ENCODE data around the gene C1orf116.

Gene C1orf116

DNA sequence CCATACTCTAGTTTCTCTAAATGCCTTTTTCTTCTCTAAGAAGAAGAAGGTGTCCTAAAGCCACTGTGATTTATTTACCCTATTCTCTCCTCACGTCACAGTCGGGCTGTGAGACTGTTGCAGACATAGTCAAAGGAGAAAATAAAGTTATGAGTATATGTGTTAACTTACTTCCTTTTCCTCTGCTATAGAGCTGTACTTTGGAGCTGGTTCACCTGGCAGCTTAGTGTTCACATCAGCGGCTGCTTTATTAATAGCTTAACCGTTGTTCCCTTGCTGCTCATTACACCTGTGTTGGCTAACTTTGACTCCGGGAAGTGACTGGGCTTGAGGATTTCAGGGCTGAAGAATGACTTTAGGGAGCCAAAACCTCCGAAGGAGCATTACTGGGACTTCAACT is 24.1 kb upstream of the C1orf116 start:
- TF ChIP-seq SIN3A (IDR thresholded peaks at IDR 0.05; ENCODE audit: borderline replicate concordance, insufficient read depth, low read length), result no peak
- no peak for TF ChIP-seq FOXP2 (optimal IDR thresholded peaks at IDR 0.05; ENCODE audit: borderline replicate concordance, extremely low read depth, extremely low read length, insufficient read depth)
- no peak for TF ChIP-seq POLR2AphosphoS5 (IDR thresholded peaks at IDR 0.05; ENCODE audit: low read depth, low read length)
- TF ChIP-seq, protein P1, sequence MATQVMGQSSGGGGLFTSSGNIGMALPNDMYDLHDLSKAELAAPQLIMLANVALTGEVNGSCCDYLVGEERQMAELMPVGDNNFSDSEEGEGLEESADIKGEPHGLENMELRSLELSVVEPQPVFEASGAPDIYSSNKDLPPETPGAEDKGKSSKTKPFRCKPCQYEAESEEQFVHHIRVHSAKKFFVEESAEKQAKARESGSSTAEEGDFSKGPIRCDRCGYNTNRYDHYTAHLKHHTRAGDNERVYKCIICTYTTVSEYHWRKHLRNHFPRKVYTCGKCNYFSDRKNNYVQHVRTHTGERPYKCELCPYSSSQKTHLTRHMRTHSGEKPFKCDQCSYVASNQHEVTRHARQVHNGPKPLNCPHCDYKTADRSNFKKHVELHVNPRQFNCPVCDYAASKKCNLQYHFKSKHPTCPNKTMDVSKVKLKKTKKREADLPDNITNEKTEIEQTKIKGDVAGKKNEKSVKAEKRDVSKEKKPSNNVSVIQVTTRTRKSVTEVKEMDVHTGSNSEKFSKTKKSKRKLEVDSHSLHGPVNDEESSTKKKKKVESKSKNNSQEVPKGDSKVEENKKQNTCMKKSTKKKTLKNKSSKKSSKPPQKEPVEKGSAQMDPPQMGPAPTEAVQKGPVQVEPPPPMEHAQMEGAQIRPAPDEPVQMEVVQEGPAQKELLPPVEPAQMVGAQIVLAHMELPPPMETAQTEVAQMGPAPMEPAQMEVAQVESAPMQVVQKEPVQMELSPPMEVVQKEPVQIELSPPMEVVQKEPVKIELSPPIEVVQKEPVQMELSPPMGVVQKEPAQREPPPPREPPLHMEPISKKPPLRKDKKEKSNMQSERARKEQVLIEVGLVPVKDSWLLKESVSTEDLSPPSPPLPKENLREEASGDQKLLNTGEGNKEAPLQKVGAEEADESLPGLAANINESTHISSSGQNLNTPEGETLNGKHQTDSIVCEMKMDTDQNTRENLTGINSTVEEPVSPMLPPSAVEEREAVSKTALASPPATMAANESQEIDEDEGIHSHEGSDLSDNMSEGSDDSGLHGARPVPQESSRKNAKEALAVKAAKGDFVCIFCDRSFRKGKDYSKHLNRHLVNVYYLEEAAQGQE (IDR thresholded peaks at IDR 0.05; ENCODE audit: insufficient read depth in 1 of 2, low read depth in 2 of 2, low read length in 2 of 2), result no peak
- TF ChIP-seq TAF1 (IDR thresholded peaks at IDR 0.05; ENCODE audit: borderline replicate concordance, insufficient read depth, low read length), result no peak

DNA sequence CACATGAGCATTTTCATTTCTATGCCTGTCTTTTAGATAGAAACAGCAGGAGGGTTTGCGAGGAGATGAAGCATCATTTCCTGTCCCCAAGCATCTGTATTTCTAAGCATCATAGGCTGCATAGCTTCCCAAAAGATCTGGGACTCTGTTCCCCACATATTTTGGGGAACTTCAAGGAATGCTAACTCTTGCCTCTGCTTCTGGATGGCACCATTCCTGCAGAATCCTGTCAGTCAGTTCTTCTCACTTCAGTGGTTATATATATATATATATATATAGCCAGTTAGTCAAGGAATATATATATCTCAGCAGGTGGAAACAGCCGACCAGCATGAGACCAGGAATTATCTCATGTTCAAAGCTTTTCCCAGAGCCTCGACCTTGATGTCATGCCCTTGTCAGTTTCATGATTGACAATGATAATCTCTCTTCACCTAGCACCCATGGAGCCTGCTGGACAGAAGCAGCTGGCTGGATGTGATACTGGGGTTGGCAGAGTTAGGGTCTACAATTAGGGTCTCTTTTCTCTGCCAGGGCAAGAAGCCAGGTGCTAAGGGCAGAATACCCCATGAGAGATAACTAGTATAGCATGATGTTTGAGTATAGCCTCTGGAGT is 22.9 kb upstream of the C1orf116 start:
- TF ChIP-seq POLR2AphosphoS5 (IDR thresholded peaks at IDR 0.05; ENCODE audit: low read depth, low read length), result no peak
- no peak for TF ChIP-seq SIN3A (IDR thresholded peaks at IDR 0.05; ENCODE audit: borderline replicate concordance, insufficient read depth, low read length)
- no peak for TF ChIP-seq FOXP2 (optimal IDR thresholded peaks at IDR 0.05; ENCODE audit: borderline replicate concordance, extremely low read depth, extremely low read length, insufficient read depth)
- TF ChIP-seq TAF1 (IDR thresholded peaks at IDR 0.05; ENCODE audit: borderline replicate concordance, insufficient read depth, low read length), result no peak
- TF ChIP-seq, protein P1 (IDR thresholded peaks at IDR 0.05; ENCODE audit: insufficient read depth in 1 of 2, low read depth in 2 of 2, low read length in 2 of 2), result no peak

DNA sequence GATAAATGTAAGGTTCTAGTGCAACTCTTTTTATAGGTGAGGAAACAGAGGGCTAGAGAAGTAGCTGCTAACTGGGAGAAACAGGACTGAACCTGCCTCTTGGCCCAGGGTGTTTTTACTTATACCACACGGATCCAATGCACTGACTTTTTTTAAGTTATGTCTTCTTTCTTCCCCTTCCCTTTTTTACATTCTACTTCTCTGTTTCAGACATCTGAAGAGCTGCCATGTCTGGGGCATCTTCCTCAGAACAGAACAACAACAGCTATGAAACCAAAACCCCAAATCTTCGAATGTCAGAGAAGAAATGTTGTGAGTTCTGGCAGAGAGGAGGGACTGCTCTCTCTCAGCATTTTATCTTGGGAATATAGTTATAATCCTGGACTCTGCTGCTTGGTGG is 21.9 kb upstream of the C1orf116 start:
- TF ChIP-seq POLR2AphosphoS5 (IDR thresholded peaks at IDR 0.05; ENCODE audit: low read depth, low read length) (no peak), FOXP2 (optimal IDR thresholded peaks at IDR 0.05; ENCODE audit: borderline replicate concordance, extremely low read depth, extremely low read length, insufficient read depth) (no peak), TAF1 (IDR thresholded peaks at IDR 0.05; ENCODE audit: borderline replicate concordance, insufficient read depth, low read length) (no peak), SIN3A (IDR thresholded peaks at IDR 0.05; ENCODE audit: borderline replicate concordance, insufficient read depth, low read length) (no peak)
- TF ChIP-seq, protein P1 (IDR thresholded peaks at IDR 0.05; ENCODE audit: insufficient read depth in 1 of 2, low read depth in 2 of 2, low read length in 2 of 2), result no peak

DNA sequence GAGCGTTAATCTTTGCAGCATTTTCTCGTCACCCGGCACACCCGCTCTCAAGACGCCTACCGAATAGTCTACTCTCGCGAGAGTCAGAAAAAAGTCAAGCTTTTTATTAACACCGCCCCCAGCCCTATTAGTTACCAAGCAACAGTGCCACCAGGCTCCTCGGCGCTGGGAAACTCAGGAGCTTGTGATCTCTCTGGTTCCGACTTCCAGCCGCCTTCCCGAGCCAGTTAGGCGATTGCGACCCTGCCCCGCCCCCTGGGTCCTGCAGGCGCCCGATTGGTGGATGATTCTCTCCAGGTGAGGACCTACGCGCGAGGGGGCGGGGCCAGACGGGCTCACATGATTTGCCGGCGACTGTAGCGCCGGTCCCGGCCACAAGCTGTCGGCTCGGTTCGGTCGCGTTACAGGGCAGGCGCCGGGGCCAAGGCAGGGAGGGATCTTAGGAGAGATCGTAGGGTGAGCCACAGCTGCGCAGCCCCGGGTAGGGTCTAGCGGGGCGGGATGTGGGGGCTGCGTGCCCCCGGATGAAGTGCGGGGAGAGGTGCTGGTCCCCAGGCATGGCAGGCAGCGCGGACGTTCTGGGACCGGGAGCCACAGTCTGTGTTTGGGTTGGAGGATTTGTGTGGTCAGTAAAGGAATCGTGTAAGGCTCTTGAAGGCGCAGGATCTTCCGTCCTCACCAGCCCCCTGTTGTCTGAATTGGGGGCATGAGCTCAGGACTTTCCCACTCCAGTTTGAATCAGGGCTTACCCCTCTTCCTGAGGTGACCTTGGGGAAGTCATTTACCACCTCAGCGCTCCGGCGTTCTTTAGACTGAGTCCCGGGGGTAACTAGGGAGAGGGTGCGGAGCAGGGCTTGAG is 20.6 kb upstream of the C1orf116 start, which contains the start of gene PFKFB2:
PFKFB2 (plus strand) TSS at position 365 of the 859 bp plus-strand sequence. CDS start 1,443 bp downstream, outside the sequence.
- no peak; the same call in 1 of the 2 replicates for TF ChIP-seq TAF1 (IDR thresholded peaks at IDR 0.05; ENCODE audit: borderline replicate concordance, insufficient read depth, low read length)
- peak; percentile 26 for TF ChIP-seq FOXP2 (optimal IDR thresholded peaks at IDR 0.05; ENCODE audit: borderline replicate concordance, extremely low read depth, extremely low read length, insufficient read depth)
- peak; percentile 67; the same call in 1 of the 2 replicates for TF ChIP-seq POLR2AphosphoS5 (IDR thresholded peaks at IDR 0.05; ENCODE audit: low read depth, low read length)

DNA sequence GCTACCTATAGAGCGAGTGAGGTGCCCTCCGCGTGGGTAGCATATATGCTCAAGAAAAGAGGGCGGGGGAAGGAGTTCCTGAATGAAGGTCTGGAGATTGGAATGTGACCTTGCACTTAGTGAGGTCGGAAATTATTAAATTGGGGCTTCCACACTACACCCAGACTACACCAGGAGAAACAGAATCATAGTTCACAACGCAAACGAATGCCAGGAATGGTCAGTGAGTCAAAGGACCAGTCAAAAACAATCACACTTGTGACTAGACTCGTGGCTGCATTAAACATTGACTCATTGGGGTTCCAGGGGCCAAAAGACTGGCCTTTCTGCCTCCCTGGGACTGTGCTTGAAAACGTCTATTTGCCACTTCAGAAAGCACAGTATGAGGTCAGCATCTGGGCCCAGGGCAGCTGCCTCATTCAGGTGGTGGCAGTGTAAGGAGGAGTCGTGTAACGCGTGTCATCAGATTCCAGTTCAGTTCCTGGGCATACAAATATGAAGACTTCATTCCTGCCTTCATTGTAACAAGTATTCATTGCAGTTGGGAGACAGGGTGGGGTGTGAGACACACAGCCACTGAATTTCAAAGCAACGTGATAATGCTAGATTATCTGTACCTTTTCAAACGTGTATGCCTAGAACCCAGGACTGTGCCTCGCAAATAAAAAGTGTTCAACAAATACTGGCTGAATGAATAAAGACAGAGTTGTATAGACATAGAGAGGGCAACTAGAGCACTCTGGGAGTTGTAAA is 18.8 kb upstream of the C1orf116 start, which contains the start of gene YOD1:
YOD1 (minus strand) TSS at position 18 of the 753 bp plus-strand sequence. CDS start 178 bp downstream, outside the sequence.
- TF ChIP-seq FOXP2 (optimal IDR thresholded peaks at IDR 0.05; ENCODE audit: borderline replicate concordance, extremely low read depth, extremely low read length, insufficient read depth) (no peak), TAF1 (IDR thresholded peaks at IDR 0.05; ENCODE audit: borderline replicate concordance, insufficient read depth, low read length) (0 out of 2 replicates have a peak, but pooled peaks have one; percentile 4)

All from PFSK-1 (cell line).